HG03558 (cell line): Measurements from ENCODE around the gene GSKIP.

Experiments
- ATAC-seq: cut with Tn5 transposase; IDR thresholded peaks from one replicate; pipeline ENCODE4 v1.9.1; 2021; ENCODE audit warnings: moderate number of reproducible peaks; ENCODE audit not compliant: unreplicated experiment; ENCODE audit errors: extremely low read depth

The GSKIP gene

DNA sequence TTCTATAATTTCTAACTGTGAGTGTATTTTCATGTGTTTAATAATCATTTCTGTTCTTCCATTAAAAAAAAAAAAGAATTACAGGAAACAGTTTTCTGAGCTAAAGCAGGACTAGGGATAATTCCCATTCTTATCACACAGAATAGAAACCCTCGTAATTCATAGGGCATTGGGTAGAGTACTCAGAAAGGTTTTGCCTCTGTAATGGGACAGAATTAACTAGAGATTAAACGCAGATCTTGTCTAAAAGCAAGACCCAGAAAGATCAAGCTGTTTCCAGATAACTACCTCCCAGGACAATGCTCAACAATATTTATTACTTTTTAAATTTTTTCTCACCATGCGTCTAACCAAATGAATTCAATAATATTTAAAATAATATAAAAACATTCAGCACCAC lies 10.2 kb downstream of the GSKIP start:
- no peak for ATAC-seq

DNA sequence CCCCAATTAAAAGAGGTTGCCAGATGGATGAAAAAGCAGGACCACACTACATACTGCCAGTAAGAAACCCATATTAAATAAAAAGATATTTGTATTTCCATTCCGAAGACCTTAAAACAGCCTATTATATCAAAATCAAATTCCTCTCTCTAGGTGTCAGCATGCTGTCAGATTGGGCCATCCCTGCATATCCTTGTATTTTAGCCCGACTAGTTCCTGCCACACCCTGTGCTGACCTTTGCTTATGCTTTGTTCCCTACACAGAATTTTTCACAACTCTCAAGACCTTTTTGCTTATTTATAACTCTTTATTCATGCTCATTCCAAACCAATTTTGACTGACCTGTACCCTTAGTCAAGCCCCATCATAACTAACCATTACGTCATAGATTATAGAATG lies 12.8 kb downstream of the GSKIP start:
- no peak for ATAC-seq

DNA sequence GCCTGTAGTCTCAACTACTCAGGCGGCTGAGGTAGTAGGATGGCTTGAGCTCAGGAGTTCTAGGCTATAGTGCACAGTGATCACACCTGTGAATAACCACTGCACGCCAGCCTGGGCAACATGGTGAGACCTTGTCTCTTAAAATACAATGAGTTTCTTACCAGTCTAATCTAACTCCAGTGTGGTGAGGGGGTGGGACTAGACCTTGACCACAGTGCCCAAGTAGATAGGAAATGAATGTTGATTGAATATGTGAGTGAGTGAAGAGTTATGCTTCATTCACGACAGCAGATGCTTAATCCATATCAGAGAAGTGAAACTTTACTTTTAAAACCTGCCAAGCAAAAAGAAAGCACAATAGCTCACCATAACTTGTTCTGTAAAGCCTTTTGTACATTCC lies 17.4 kb downstream of the GSKIP start:
- no peak for ATAC-seq

DNA sequence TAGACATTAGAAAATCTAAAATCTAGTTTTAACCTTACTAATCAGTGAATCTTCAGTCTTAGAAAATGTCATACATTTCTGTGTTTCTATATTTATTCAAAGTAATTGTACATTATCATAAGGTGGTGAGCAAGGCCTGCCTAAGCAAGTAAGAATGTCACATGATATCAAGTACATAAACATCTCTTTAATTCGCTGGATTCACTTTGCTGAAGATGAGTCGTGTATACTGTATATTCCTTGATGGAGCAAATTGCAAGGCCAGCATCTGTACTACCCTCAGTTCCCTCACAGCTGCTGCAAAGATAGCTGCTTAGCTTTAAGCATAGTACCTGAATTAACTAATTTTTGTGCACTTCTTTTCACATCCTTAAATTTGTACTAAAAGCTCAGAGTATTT lies 20.1 kb downstream of the GSKIP start:
- ATAC-seq, result no peak

DNA sequence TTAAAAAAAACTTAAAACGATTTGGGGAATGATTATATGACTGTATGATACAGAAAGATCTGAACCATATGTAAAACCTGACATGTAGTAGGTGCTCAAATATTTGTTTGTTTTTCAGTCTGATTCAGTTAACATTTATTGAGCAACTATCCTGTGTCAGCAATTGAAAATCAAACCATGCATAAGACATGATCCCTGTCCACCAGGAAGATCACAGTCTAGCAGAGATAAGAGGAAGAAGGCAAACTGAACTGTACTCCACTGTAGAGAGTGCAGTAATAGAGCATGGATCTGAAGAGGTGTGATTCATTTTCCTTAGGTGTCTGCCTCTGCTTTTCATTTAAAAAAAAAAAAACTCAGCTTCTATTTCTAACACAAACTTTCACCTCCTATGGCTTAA lies 20.7 kb downstream of the GSKIP start:
- ATAC-seq, result no peak

DNA sequence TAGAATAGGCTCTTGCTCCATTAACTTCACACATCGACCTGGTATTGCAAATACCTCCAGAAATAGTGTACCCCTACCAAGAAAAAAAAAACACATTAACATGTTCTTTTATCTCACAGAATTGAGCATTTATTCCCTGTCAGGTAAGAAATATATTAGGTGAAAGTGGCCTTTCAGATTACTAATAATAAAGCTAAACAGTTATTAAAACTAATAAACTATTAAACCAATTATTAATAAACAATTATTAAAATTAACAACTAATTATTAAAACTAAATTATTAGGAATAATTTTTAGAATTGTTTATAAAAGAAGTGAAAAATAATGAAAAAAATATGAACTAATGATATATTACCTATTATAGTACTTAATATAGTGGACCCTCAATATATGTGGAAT lies 21.4 kb downstream of the GSKIP start:
- ATAC-seq, result no peak

DNA sequence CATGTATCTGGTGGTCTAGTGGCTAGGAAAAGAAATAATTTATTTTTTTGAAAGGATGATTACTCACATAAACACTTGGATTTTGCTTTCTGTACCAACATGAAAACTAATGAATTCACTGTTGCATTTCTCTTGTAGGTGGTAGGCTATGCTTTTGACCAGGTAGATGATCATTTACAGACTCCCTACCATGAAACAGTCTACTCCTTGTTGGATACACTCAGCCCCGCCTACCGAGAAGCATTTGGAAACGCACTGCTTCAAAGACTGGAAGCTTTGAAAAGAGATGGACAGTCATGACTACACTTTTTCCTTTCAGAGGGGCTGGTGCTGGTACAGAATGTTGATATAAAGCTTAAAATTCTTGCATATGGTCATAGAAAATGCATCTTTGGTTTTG lies 22.1 kb downstream of the GSKIP start:
- ATAC-seq, result no peak

DNA sequence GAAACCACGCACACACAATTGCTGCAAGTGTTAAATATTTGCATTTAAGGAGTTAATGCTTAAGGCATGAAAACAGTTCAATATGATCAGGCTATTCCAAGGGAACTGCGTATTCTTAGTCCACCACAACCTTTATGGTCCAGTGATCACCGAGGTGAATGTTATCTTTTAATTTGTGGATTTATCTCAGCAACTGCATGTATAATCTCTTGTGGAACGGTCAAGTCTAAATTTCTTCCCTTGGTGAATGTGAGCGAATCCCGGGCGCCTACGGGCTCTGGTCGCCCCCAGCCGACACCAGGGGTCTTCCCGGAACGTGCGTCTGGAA lies 27.6 kb downstream of the GSKIP start:
- no peak for ATAC-seq

DNA sequence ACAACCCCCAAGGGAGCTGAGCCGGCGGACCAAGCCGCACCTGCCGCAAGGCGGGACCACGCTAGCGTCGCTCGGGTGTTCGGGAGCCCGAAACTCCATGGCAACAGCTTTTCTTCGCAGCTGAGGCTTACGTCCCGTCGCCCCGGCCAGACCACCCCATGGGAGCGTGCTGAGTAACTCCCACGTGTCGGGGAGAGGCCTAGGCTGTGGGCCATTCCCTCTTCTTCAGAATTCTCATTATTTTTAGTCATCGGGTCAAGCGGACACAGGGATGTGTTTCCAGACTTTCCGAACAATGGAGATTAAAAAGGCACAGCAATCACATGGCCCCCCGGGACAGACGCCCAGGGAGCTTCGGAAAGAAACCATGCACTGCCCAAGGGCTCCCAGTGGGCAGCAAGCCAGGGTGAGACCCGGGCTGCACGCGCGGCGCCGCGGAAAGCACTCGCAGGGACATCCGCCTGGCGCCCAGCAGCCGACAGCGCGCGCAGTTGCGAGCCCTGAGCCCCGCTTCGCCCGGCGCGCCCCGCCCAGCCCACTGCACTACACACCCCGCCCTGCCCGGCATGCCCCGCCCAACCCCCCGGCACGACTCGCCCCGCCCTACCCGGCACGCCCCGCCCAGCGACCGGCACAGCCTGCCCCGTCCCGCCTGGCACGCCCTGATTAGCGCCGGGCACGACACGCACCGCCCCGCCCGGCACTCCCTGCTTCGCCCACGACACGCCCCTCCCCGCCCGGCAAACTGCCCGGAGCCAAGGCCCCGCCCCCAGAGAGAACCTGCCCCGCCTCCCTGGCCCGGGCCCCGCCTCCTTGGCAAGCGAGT lies 28.2 kb downstream of the GSKIP start:
- ATAC-seq, result peak; percentile 46

DNA sequence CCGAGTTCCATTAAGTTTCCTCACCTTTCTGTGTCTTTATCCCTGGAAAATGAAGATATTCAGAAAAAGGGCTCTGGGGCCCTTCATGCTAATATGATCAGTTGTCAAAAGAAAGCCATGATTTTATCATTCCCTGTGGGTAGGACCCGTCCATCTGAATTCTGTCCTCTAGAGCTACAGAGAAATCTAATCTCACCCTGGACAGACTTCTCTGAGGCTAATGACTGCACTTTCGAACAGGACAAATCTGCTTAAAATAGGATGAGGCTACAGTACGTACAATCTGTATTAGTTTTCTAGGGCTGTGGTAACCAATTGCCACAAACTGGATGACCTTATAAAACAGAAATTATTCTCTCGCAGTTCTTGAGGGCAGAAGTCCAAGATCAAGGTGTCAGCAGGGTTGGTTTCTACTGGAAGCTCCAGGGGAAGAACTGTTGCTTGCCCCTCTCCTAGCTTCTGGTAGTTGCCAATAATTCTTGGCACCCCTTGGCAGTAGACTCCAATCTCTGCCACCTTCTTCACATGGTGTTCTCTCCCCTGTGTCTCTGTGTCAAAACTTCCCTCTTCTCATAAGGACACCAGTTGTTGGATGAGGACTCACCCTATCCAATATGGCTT lies 29.9 kb downstream of the GSKIP start:
- no peak for ATAC-seq

DNA sequence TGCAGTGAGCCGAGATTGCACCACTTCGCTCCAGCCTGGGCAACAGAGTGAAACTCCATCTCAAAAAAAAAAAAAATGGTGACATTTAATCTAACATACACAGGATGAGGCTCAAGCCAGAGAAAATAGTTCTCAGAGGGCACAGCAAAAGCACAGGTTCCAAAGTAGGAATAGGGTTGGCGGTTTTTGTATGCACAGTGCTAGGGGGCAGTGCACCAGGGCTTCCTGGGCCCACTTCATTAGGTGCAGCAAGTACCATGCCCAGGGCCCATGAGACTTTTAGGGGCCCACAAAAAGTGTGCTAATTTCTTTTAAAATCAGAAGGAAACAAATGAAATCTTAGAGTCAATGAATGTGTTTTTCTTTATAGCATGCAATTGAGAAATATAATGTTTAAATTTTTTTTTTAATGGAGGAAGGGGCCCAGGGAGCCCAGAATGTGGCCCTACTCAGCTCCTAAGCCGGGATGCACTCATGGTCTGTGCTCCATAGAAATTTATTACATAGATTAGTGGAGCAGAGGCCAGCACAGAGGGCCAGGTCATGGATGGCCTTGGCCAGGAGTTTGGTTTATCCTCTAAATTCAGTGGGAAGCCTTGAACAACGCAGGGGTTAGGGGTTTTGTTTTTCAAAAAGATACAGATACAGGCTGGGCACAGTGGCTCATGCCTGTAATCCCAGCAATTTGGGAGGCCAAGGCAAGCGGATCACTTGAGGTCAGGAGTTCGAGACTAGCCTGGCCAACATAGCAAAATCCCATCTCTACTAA lies 30.9 kb downstream of the GSKIP start:
- no peak for ATAC-seq

DNA sequence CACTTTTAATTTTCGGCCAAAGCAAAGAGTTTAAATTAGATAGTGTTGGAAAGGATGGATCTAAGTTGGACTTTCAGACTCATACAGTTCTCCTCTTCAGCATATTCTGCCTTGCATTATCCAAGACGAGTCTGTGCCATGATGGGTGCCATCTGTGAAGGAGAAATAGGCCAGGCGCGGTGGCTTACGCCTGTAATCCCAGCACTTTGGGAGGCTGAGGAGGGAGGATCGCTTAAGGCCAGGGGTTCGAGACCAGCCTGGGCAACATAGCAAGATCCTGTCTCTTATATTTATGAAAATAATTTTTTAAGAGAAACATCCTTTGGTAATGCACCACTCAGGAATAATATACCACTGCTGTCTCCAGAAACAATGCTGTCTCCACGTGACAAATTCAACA lies 35.1 kb downstream of the GSKIP start:
- ATAC-seq, result no peak

DNA sequence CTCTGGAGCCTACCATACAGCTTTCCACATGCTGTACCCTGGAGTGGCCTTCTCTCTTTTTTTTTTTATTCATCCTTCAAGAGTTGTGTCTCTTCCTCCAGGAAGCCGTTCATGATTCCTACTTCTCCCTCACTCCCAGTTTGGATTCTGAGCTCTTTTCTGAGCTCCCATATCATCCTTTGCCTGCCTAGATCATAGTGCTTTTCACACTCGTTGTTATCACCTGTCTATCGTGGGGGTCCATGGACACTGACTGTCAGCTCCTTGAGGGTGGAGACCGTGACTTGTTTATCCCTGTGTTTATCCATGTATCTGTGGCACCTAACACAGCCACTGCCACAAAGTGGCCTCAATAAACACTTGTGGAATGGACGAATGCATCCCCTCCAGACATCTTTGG lies 35.6 kb downstream of the GSKIP start:
- no peak for ATAC-seq

DNA sequence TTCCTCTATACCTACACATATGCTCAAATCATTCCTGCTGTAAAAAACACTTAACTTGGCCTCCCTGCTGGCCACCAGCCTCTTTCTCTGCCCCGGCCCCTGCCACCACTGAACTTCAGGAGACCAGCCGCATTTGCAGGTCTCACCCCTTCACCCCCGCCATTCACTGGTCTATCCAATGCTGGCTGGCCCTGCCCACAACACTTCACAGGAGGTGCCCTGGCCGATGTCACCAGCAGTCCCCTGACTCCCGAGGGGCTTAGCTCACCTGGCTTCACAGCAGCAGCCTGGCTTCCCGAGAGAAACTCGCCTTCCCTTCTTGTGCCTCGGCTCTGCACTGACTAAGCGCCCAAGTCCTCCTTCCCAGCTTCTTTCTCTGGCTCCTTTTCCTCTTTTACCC lies 36.1 kb downstream of the GSKIP start:
- no peak for ATAC-seq

DNA sequence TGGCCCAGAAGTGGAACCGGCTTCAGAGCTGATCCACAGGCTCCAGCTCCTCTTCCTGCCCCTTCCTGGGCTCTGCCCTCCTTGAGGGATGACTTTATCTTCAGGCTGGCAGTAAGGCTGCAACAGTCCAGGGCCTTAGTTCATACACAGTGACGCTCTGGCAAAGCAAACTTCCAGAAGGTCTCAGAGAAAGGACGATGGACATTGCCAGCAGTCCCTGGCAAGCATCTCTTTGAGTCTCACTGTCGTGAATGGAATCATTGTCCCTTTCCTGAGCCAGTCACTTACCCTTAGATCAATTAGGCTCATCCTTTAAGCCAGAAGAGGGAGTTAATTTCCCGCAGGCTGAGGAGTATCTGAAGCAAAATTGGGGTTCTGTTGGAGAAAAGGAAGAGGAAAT lies 37.2 kb downstream of the GSKIP start:
- ATAC-seq, result no peak

DNA sequence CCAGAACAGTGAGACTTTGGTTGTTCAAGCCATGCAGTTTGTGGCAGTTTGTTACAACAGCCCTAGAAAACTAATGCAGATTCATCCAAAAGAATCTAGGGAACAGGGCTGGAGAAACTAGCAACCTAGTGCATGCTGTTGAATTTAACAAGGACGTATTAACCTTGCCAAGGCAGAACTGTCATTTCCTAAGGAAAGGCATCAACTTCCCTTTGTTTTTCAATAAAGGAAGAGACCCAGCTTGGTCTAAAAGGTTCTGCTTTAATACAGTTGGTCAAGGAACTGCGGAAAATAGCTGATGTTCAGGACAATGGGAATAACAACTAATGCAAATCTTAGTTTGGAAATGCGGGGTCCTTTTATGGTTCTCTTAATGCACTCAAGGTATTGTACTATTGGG lies 40.1 kb downstream of the GSKIP start:
- ATAC-seq, result no peak

DNA sequence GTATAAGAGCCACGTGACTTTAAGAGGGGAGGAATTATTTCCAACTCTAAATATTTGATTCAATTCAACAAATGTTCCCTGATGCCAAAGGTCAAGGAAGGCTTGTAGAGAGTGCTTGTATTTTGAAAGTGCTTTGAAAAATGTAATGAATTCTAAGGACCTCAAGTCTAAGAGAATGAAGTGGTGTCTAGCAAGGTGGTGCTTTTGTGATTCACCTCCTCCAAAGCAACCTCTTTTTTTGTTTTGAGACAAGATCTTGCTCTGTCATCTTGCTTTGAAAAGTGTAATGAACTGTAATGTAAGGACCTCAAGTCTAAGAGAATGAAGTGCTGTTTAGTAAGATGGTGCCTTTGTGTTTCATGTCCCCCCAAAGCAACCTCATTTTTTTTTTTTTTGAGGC lies 42.4 kb downstream of the GSKIP start:
- ATAC-seq, result no peak

DNA sequence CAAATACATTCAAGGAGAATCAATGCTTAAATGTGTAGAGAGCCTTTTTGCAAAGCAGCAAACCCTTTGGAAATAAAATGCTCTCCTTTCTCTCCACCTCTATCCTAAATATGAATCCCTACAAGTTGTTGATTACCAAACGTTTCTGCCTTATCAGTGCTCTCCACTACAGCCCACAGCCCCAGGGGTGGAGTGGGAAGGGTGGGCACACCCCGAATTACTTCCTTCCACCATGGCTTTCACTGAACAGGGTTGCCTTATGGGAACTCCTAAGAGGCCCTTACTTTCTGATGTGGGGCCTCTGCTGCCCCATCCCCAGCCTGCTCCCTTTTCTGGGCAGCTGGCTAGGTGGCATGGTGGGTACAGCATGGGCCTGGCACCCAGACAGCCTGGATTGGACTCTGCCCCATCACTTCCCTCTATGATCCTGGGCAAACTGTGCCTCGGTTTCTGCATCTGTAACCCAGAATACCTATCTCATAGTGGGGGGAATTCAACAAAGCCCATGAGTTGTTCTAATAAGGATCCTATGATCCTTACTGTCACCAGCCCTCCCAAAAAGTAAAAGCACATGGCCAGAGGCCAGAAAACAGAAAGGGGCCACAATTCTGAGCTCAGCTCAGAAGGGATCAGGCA lies 44.7 kb downstream of the GSKIP start:
- ATAC-seq, result no peak

DNA sequence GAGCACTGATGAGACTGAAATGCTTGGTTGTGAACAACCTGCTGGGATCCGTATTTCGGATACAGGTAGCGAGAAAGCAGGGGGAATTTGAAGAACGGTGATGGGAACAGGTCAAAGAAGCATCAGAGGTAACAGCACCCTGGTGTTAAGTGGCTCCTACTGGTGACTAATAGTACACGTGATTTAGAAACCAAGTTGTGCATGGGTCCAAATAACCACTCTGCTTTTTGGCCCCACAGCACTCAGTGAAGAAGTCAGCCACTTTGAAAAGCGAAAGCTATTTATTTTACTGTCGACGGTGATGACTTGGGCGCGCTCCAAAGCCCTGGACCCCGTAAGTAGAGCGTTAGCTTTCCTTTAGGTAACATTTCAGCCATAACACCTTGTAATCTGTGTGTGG lies 45.3 kb downstream of the GSKIP start:
- no peak for ATAC-seq

DNA sequence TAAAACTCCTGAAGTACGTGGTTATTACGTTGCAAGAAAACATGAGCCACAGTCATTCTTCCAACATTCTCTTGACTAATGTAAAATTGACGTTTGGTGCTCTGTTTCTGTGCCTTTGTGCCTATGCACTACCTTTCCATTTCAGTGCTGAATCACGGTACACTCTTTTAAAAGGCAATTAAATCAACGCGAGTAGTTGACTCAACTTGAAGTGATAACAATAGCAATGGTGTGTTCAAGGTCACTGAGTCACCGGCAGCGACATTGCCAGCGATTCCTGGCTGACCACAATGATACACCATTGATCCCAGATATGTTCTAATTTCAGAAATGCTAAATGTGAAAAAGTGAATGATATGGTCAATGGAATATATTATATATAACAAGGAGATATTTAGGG lies 46.4 kb downstream of the GSKIP start:
- no peak for ATAC-seq

DNA sequence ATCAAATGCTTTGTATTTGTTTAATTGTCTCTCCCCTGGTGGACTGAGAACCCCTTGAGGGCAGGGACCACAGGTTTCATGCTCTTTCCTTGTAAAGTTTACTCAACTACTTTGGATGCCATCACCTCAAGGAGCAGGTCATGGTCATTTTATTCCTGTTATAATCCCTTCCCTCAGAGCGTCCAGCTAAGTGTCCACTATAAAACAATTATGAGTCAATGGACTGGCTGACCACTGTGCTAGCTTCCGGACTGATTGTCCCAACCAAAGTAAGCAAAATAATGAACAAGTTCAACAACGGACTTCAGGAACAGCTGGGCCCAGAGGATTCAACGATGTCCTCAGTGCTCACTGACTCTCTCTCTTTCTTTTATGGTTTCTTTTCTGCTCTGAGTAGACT lies 46.8 kb downstream of the GSKIP start:
- ATAC-seq, result no peak
